OCI-LY7 (cell line): ENCODE measurements around the gene CHMP4B.

ENCODE experiments used
- CTCF ChIP-seq: fragments of 200-600 bp; sonication (generic); conservative IDR thresholded peaks from 2 replicates; pipeline ENCODE4 v1.5.1; 2014; ENCODE audit warnings: mild to moderate bottlenecking, antibody characterized with exemption, low read length, moderate library complexity, mixed read lengths
- EZH2phosphoT487 ChIP-seq: fragments of 200-600 bp; sonication (generic); IDR thresholded peaks from 2 replicates; pipeline ENCODE4 v1.6.1; 2018; ENCODE audit warnings: low read depth, borderline replicate concordance, mild to moderate bottlenecking, mixed run types, antibody characterized with exemption, low read length, moderate library complexity, mixed read lengths

DNA sequence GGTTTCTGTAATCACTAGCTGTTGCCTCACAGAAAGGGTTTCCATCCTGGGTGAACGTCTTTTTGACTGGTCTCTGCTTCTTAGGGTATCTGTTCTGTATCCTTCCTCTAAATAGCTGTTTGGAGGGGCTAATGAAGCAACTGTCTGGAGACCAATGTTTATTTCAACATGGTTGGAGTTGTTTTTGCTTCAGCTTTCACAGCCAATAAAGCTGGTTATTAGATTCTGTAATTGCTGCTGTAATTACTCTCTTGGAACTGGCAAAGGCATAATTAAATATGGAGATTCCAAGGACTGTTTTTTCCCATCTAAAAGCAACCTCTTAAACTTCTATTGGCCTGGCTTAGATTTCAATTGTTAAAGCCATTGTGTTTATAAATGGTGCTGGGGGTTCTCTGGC lies 31.9 kb downstream of the CHMP4B start:
- TF ChIP-seq CTCF (no peak), EZH2phosphoT487 (no peak)
